Measurements from ENCODE around the gene AFM.

- TF ChIP-seq, protein P1, sequence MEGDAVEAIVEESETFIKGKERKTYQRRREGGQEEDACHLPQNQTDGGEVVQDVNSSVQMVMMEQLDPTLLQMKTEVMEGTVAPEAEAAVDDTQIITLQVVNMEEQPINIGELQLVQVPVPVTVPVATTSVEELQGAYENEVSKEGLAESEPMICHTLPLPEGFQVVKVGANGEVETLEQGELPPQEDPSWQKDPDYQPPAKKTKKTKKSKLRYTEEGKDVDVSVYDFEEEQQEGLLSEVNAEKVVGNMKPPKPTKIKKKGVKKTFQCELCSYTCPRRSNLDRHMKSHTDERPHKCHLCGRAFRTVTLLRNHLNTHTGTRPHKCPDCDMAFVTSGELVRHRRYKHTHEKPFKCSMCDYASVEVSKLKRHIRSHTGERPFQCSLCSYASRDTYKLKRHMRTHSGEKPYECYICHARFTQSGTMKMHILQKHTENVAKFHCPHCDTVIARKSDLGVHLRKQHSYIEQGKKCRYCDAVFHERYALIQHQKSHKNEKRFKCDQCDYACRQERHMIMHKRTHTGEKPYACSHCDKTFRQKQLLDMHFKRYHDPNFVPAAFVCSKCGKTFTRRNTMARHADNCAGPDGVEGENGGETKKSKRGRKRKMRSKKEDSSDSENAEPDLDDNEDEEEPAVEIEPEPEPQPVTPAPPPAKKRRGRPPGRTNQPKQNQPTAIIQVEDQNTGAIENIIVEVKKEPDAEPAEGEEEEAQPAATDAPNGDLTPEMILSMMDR (conservative IDR thresholded peaks at IDR 0.05; ENCODE audit: low read length) = no peak
- no peak for TF ChIP-seq EZH2phosphoT487 (IDR thresholded peaks at IDR 0.05; ENCODE audit: borderline replicate concordance, low read depth, low read length)
Observed at GRCh38 chr4:73527196-73527595, 45.7 kb downstream of the AFM start.
